Inferior parietal cortex (tissue), 1 donor: ENCODE results near the gene ZNF878.
"Not testable (repeated sequence)": the region's sequence is repeated elsewhere in the genome, so short reads cannot be mapped to it uniquely, and the experiment has no call there.

Source experiments
- DNase-seq: peaks from one replicate; pipeline ENCODE4 v3.0.0-alpha.2; 2016; ENCODE audit errors: extremely low spot score

The ZNF878 gene

GRCh38 chr19:12052497-12053169 lies at the start of gene ZNF878:
Gene ZNF878, minus strand, starts transcription at chr19:12052961. Its CDS starts 160 bp downstream, at chr19:12052801.
- DNase-seq, result peak; percentile 76

GRCh38 chr19:12098040-12098439 lies 45.3 kb upstream of the ZNF878 start:
- no peak for DNase-seq

- no peak for DNase-seq
Observed at GRCh38 chr19:12095111-12095790, 42.5 kb upstream of the ZNF878 start.

- DNase-seq, result no peak
Observed at GRCh38 chr19:12093777-12094176, 41.0 kb upstream of the ZNF878 start.

GRCh38 chr19:12092956-12093355 lies 40.2 kb upstream of the ZNF878 start:
- DNase-seq, result no peak

GRCh38 chr19:12092065-12092867 lies 39.5 kb upstream of the ZNF878 start:
- DNase-seq, result peak; percentile 57

GRCh38 chr19:12090807-12091206 lies 38.0 kb upstream of the ZNF878 start:
- DNase-seq, result peak; percentile 46

GRCh38 chr19:12085074-12085818 lies 32.5 kb upstream of the ZNF878 start:
- no peak for DNase-seq

- not testable (repeated sequence) for DNase-seq
Observed at GRCh38 chr19:12083336-12083735, 30.6 kb upstream of the ZNF878 start.

GRCh38 chr19:12077375-12077774 lies 24.6 kb upstream of the ZNF878 start:
- DNase-seq, result no peak

GRCh38 chr19:12076331-12076730 lies 23.6 kb upstream of the ZNF878 start:
- not testable (repeated sequence) for DNase-seq

GRCh38 chr19:12075538-12076139 lies 22.9 kb upstream of the ZNF878 start:
- DNase-seq, result no peak

- peak; percentile 91 for DNase-seq
Observed at GRCh38 chr19:12064590-12065538, 12.1 kb upstream of the ZNF878 start, which contains the start of gene ZNF844. Gene ZNF844, plus strand, starts transcription at chr19:12064731. Its CDS starts 143 bp downstream, at chr19:12064874.

- DNase-seq, result no peak
Observed at GRCh38 chr19:12055784-12056183, 3.0 kb upstream of the ZNF878 start.

GRCh38 chr19:12052091-12052496 lies 667 bp downstream of the ZNF878 start:
- no peak for DNase-seq

GRCh38 chr19:12047868-12048267 lies 4.9 kb downstream of the ZNF878 start:
- no peak for DNase-seq

GRCh38 chr19:12043752-12044422 lies 8.9 kb downstream of the ZNF878 start:
- DNase-seq, result no peak

- no peak for DNase-seq
Observed at GRCh38 chr19:12042893-12043292, 9.9 kb downstream of the ZNF878 start.
